WI38 (cell line): ENCODE results near the gene DCUN1D2.

ENCODE experiments used
- H3K4me3 ChIP-seq: 2 replicates; pipeline ENCODE4 v1.5.1; 2011; ENCODE audit warnings: low read depth, mild to moderate bottlenecking, control low read depth, low read length
- TF ChIP-seq, protein P1 (sequence below): IDR thresholded peaks from 2 replicates; pipeline ENCODE4 v1.5.1; 2012; ENCODE audit warnings: low read depth, mild to moderate bottlenecking, control low read depth, low read length

Gene DCUN1D2

DNA sequence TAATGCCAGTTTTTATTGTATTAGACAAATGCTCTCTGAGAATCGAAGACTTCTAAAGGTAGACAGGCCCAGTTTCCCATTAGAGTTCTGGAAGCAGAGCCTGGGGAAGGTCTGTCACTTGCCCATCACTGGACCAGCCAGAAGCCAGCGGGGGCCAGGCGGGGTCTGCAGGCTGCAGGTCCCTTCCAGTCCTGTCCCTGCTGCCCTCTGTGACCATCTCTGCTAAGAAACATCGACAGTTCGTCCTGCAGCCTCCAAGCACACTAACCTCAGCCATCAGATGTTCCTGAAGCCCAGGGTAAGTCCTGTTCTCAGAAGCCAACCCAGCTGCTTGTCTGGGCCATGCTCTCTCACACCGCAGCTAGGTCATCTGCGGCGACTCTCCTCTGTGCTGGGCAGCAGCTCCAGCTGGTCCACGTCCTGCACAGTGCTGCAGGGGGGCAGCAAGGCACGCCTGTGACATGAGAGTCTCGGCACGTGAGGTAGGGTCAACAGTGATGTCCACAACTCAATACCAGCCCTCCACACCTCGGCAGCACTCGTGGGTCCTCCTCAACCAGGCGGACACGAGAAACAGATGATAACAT, 34.3 kb downstream of the DCUN1D2 start:
- H3K4me3 ChIP-seq: no peak overlapping the region
- TF ChIP-seq, protein P1, sequence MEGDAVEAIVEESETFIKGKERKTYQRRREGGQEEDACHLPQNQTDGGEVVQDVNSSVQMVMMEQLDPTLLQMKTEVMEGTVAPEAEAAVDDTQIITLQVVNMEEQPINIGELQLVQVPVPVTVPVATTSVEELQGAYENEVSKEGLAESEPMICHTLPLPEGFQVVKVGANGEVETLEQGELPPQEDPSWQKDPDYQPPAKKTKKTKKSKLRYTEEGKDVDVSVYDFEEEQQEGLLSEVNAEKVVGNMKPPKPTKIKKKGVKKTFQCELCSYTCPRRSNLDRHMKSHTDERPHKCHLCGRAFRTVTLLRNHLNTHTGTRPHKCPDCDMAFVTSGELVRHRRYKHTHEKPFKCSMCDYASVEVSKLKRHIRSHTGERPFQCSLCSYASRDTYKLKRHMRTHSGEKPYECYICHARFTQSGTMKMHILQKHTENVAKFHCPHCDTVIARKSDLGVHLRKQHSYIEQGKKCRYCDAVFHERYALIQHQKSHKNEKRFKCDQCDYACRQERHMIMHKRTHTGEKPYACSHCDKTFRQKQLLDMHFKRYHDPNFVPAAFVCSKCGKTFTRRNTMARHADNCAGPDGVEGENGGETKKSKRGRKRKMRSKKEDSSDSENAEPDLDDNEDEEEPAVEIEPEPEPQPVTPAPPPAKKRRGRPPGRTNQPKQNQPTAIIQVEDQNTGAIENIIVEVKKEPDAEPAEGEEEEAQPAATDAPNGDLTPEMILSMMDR: no peak

DNA sequence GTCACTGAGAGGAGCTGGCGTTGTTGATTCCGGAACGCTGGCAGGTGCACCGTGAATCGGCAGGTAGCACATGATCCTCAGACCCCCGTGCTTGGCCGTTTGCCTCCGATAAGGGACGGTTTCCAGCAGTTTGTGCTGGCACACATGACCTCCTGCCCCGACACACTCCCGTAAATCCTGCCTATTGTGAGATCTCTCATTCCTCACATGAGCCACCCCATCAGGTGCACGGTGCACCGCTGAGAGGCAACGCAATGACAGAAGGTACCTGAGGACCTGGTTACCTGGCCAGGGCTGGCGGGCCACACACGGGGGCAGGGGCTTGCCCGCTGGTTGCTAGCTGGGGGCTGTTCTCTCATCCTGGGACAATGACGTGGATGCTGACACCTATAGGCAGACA, 35.1 kb downstream of the DCUN1D2 start:
- no peak overlapping the region for H3K4me3 ChIP-seq
- TF ChIP-seq, protein P1: no peak

DNA sequence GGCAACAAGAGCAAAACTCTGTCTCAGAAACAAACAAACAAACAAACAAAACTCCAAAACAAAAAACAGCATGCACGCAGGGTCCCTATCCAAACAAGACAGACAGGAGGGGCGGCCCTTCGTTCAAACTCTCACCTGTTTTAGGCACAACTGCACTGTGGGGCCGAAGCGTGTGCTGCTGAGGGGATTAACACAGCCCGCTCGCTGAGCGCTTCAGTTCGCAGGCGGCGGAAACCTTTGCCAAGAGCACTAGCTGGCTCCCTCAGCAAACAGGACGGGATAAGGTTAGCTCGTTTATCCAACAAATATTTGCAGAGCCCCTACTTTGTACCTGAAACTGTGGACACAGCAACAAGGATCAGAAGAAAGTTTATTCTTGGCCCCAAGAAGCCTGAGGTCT, 35.6 kb downstream of the DCUN1D2 start:
- no peak overlapping the region for H3K4me3 ChIP-seq
- TF ChIP-seq, protein P1: no peak

DNA sequence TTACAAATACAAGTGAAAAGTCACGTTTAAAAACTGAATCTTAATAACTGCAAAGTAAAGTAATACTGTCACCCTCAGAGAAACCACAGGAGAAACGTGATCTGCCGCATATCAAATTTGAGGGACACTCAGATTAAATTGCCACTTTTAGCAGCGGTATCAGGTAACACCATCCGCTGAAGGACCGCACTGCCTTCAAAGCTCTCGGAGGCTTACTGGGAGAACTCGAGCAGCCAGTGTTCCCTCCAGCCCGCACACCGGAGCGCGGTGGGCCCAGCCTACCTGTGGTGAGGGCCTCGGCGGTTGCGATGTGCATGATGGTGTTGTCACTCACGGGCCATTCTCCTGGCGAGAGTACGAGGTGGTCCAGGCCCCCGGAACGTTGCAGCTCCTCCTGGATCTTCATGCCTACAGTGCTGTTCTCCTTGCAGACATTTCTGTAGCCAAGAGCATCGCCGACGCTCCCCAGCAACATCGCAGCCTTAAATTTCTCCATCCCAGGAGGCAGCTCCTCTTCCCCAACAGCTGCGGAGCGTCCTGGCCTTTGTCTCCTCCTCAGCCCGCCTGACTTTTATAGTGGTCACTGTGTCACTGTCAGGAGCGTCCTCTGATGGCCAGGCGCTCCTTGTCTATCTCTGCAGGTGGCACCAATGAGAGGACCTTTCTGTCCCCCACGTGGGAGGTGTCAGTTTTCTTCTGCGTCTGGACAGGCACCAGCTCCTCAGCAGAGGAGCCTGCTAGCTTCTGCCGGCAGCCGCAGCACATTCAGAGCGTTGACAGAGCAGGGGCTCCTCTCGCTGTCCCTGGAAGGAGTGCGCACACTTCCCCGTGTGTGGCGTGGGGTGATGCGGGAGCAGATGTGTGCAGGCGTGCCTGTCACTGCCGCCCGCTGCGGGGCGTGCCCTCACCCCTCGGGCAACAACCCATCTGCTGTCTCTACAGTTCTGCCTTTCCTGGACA, 37.3 kb downstream of the DCUN1D2 start, which contains the start of gene ADPRHL1:
Gene ADPRHL1, minus strand, starts transcription at position 547 of the 960 bp plus-strand sequence. Its CDS starts 51 bp downstream, at position 496.
- no peak within 1 kb of the TSS for H3K4me3 ChIP-seq
- TF ChIP-seq, protein P1: no peak

DNA sequence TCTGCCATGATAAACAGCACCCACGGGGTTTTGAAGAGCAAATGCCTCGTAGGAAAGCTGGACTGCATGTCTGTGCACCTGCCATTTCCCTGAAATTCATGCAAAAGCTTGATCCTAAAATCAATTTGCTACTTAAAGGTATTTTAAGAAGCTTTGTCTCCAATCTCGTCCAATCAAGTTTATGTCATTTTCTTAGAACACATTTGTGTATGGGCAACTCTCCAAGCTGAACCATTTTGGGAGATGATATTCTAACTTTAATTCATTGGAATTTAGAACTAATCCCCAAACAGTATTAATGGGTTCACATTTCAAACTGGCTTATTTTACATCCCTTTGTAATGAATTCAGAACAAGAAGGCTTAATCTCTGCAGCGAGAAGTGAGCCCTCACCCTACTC, 38.0 kb downstream of the DCUN1D2 start:
- no peak overlapping the region for H3K4me3 ChIP-seq
- TF ChIP-seq, protein P1: no peak

DNA sequence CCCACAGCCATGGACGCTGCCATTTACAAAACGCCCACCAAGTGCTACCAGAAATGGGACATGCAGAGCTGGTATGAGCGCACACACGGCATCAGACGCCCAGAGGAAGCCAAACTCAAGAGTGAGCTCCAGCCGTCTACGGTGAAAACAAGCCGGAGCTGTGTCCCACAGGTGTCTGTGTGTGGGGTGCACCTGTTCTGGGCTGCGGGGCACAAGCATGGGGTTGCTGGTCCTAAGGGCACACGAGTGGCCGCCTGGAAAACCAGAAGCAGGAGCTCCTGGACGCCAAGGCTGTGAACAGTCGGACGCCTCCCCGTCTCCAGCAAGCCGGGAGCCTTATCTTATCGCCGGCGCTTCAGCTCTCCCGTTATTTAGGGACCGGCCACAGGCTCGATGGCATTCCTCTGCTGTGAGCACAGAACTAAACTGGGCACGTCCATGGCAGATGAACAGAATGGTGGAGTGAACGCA, 38.5 kb downstream of the DCUN1D2 start:
- TF ChIP-seq, protein P1: no peak
- no peak overlapping the region for H3K4me3 ChIP-seq
